Esophagus squamous epithelium (tissue), 5 donors: ENCODE data around the gene NAT8L. TPM values are rescaled to one million over a fixed set of nuclear protein-coding genes. Genes with fewer than 3 reads are reported as not detected.

Source experiments
- DNase-seq: peaks from one replicate; lab custom pipeline; 2025; lab: John Stamatoyannopoulos, UW
- H3K27ac ChIP-seq, 4 donors: fragments of 200-600 bp; sonication (generic); one replicate each; pipeline ENCODE4 v1.5.1; 2016 to 2019; ENCODE audit warnings: mild to moderate bottlenecking in 1 of 4
- H3K27me3 ChIP-seq, 4 donors: fragments of 200-600 bp; sonication (generic); 1 replicate in 3 of 4; 2 replicates in 1 of 4; pipeline versions ENCODE4 v1.5.1 to v1.6.0; 2017 to 2021; ENCODE audit warnings: antibody characterized with exemption in 1 of 4
- H3K36me3 ChIP-seq, 3 donors: fragments of 200-600 bp; sonication (generic); one replicate each; pipeline ENCODE4 v1.5.1; 2016 to 2019
- H3K4me1 ChIP-seq, 3 donors: fragments of 200-600 bp; sonication (generic); one replicate each; pipeline ENCODE4 v1.5.1; 2017 to 2019
- H3K4me3 ChIP-seq, 4 donors: fragments of 200-600 bp; sonication (generic); 1 replicate in 3 of 4; 2 replicates in 1 of 4; pipeline ENCODE4 v1.5.1; 2016 to 2019; ENCODE audit warnings: mild to moderate bottlenecking in 2 of 4, moderate library complexity in 1 of 4
- H3K9me3 ChIP-seq, 3 donors: fragments of 200-600 bp; sonication (generic); one replicate each; pipeline ENCODE4 v1.5.1; 2016 to 2019
- CTCF ChIP-seq, 6 experiments: fragments of 450-650 bp in 4 of 6; fragments of 200-600 bp in 2 of 6; sonication (generic) in 2 of 6; IDR thresholded peaks; one replicate each; pipeline ENCODE4 v1.5.1; 2016 to 2019; ENCODE audit warnings: antibody characterized with exemption in 6 of 6, mild to moderate bottlenecking in 4 of 6, moderate library complexity in 4 of 6
- POLR2A ChIP-seq, 4 donors: fragments of 450-650 bp; IDR thresholded peaks; one replicate each; pipeline ENCODE4 v1.6.1; 2017; ENCODE audit warnings: antibody characterized with exemption in 4 of 4, mild to moderate bottlenecking in 4 of 4, moderate library complexity in 3 of 4
- WGBS, 2 donors: methylation state at CpG; one replicate each; pipeline ENCODE4 v1.1.5; 2018; 5-methylcytosine and 5-hydroxymethylcytosine counted together
- intact Hi-C: fragments of 100-400 bp; cut with DNase I; formaldehyde crosslinking; loops from one replicate; pipeline ENCODE4 v1.15.0; 2022
- total RNA-seq, 4 donors: library from RNA; depleted of rRNA; stranded (reverse); fragments of >200 nt; gene quantifications; one replicate each; pipeline ENCODE4 v1.1.0, GENCODE V29; 2016
- donor health status: DM: yes; HTN: yes; CAD: no.

The NAT8L gene
- total RNA-seq, 4 donors from 2014 or later = under 0.01 TPM; not detected in 3

- intact Hi-C loops = no loop called here
- TF ChIP-seq CTCF (IDR thresholded peaks at IDR 0.05) = no peak
- Histone ChIP-seq H3K9me3 (no peaks in the 10 kb centered on the region), H3K4me3 (no peak overlapping the region), H3K4me1 (no peaks in the 10 kb centered on the region), H3K27ac (no peak overlapping the region), H3K27me3 (no peaks in the 10 kb centered on the region), H3K36me3 (no peaks in the 10 kb centered on the region)
- DNase-seq = no peak
- 100% methylated on average over 1 of the region's 1 CpG for WGBS, 2 donors
Observed at GRCh38 chr4:2090642-2091041, 31.5 kb downstream of the NAT8L start.

DNA sequence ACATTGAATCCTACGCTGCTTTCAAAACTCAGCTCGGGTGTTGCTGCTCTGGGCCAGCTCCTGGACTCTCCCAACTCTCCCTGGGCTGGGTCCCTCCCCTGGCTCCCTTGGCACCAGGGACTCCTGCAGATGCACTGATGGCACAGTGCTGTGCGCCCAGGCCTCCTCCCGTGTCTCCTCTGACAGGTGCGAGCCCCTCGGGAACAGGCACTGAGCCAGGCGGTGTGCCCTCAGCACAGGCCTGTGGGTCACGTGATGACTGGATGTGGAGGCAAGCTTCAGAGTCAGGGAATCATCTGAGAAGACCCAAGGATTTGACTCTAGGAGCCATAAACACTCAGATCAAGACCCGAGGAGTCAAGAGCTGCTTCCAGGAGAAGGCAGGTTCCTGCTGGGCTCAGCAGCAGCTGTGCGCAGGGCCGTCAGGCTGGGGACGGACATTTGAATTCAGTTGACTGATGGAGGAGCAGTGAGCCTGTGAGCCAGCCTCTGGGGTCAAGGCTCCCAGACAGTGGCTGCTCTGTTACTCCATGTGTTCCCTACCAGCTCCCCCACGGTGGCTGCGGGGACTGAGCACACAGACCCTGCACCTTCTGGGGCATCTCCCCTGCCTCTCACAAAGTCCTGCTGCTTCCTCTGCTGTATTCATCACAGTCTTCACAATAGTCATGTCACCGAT lies 33.0 kb downstream of the NAT8L start:
- TF ChIP-seq CTCF (IDR thresholded peaks at IDR 0.05) (no peak), POLR2A (IDR thresholded peaks at IDR 0.05) (no peak)
- no peaks in the 10 kb centered on the region for H3K36me3 ChIP-seq
- WGBS, 2 donors = 85 to 89% methylated on average over 5 to 7 of the region's 15 CpGs
- no peaks in the 10 kb centered on the region for H3K27me3 ChIP-seq
- no peaks in the 10 kb centered on the region for H3K4me1 ChIP-seq
- H3K4me3 ChIP-seq = no peak overlapping the region
- intact Hi-C loops = no loop called here
- no peak for DNase-seq
- H3K27ac ChIP-seq = no peak overlapping the region
- H3K9me3 ChIP-seq = peaks cover 0 to 7% (median 4%) of the 10 kb centered on the region in 3 donors

GRCh38 chr4:2092669-2093053 lies 33.5 kb downstream of the NAT8L start:
- Histone ChIP-seq H3K27me3 (no peaks in the 10 kb centered on the region), H3K4me1 (no peaks in the 10 kb centered on the region), H3K4me3 (no peak overlapping the region), H3K27ac (no peak overlapping the region), H3K9me3 (peaks cover 0 to 8% (median 4%) of the 10 kb centered on the region in 3 donors), H3K36me3 (no peaks in the 10 kb centered on the region)
- intact Hi-C loops = no loop called here
- no peak for DNase-seq
- 88 to 100% methylated on average over 2 of the region's 6 CpGs for WGBS, 2 donors
- TF ChIP-seq POLR2A (IDR thresholded peaks at IDR 0.05) = no peak

DNA sequence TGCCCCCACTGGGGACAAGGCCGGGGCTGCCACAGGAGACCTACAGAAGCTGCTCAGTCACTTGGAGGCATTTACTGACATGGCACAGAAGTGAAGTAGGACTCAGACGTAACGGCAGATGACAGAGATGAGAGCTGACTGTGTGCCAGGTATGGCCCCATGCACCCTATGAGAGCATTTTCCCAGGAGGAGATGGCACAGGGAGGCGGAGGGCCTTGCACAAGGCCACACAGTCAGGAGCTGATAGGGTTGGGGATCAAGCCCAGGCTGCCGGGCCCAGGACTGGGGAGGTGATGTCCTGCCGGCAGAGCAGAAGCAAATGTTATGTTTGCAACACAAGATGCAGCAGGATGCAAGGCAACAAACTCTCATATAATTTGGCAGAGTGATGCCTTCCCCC lies 34.1 kb downstream of the NAT8L start:
- TF ChIP-seq CTCF (IDR thresholded peaks at IDR 0.05) (no peak), POLR2A (IDR thresholded peaks at IDR 0.05) (no peak)
- H3K4me3 ChIP-seq = no peak overlapping the region
- no peaks in the 10 kb centered on the region for H3K36me3 ChIP-seq
- 84 to 85% methylated on average over 2 to 4 of the region's 6 CpGs for WGBS, 2 donors
- no peak for DNase-seq
- H3K4me1 ChIP-seq = no peaks in the 10 kb centered on the region
- H3K27ac ChIP-seq = no peak overlapping the region
- intact Hi-C loops = no loop called here
- peaks cover 0 to 8% (median 4%) of the 10 kb centered on the region in 3 donors for H3K9me3 ChIP-seq
- no peaks in the 10 kb centered on the region for H3K27me3 ChIP-seq

- intact Hi-C loops = no loop called here
- no peak for DNase-seq
- H3K4me3 ChIP-seq = no peak overlapping the region
- no peaks in the 10 kb centered on the region for H3K27me3 ChIP-seq
- WGBS, 2 donors = 69 to 82% methylated on average over 4 of the region's 4 CpGs
- no peaks in the 10 kb centered on the region for H3K4me1 ChIP-seq
- no peak overlapping the region for H3K27ac ChIP-seq
- peaks cover 0 to 8% (median 4%) of the 10 kb centered on the region in 3 donors for H3K9me3 ChIP-seq
- TF ChIP-seq POLR2A (IDR thresholded peaks at IDR 0.05) = no peak
- TF ChIP-seq CTCF (IDR thresholded peaks at IDR 0.05) = no peak
- H3K36me3 ChIP-seq = no peaks in the 10 kb centered on the region
Observed at GRCh38 chr4:2094545-2094944, 35.4 kb downstream of the NAT8L start.
